Measurements from ENCODE around the gene C16orf54.

- TF ChIP-seq CTCF (IDR thresholded peaks at IDR 0.05) (no peak), POLR2A (IDR thresholded peaks at IDR 0.05) (no peak)
These were observed 2.4 kb upstream of the C16orf54 start for GRCh38 chr16:29747947-29748759.

Measured in heart left ventricle (tissue), 13 donors.